HEK293 (cell line): Measurements from ENCODE around the gene CTNNBL1.

Experiments used
- CTCF ChIA-PET: fragments of 350-600 bp; formaldehyde crosslinking; extraction: SDS; loops from one replicate; lab custom pipeline; 2021; ENCODE audit warnings: antibody characterized with exemption; lab: Yijun Ruan, JAX
- POLR2A ChIA-PET: fragments of 300-600 bp; formaldehyde crosslinking; extraction: SDS; loops from one replicate; lab custom pipeline; 2020; ENCODE audit warnings: antibody characterized with exemption, inconsistent platforms; lab: Yijun Ruan, JAX
- H3K27ac ChIP-seq: fragments of 200-500 bp; sonication (Bioruptor generic); 2 replicates; pipeline ENCODE4 v1.5.1; 2014; ENCODE audit warnings: low read depth, low read length, control low read depth, inconsistent platforms; ENCODE audit errors: extremely low read depth
- H3K36me3 ChIP-seq, 2 experiments: fragments of 200-500 bp in 1 of 2; sonication (Bioruptor generic) in 1 of 2; 1 replicate in 1 of 2; 2 replicates in 1 of 2; pipeline ENCODE4 v1.5.1; 2014 to 2017; ENCODE audit warnings: inconsistent platforms in 2 of 2, low read length in 2 of 2; ENCODE audit not compliant: control insufficient read depth in 2 of 2, insufficient read depth in 1 of 2
- H3K4me1 ChIP-seq: fragments of 200-500 bp; sonication (Bioruptor generic); 2 replicates; pipeline ENCODE4 v1.5.1; 2014; ENCODE audit warnings: mild to moderate bottlenecking, low read length, inconsistent platforms; ENCODE audit not compliant: control insufficient read depth, insufficient read depth
- H3K4me3 ChIP-seq: 2 replicates; pipeline ENCODE4 v1.5.1; 2011; ENCODE audit warnings: low read depth, mild to moderate bottlenecking, control low read depth, low read length, moderate library complexity
- H3K9me3 ChIP-seq: fragments of 200-500 bp; sonication (Bioruptor generic); 2 replicates; pipeline ENCODE4 v1.5.1; 2014; ENCODE audit warnings: low read depth, low read length, inconsistent platforms; ENCODE audit not compliant: control insufficient read depth, insufficient read depth
- GLIS2 ChIP-seq: fragments of 450-650 bp; formaldehyde crosslinking; IDR thresholded peaks from 2 replicates; pipeline ENCODE4 v1.5.1; 2016; ENCODE audit warnings: missing biosample characterization, missing genetic modification characterization
- HIC1 ChIP-seq: fragments of 450-650 bp; formaldehyde crosslinking; IDR thresholded peaks from 2 replicates; pipeline ENCODE4 v1.5.1; 2016; ENCODE audit warnings: missing biosample characterization, missing genetic modification characterization
- KLF1 ChIP-seq: fragments of 450-650 bp; formaldehyde crosslinking; IDR thresholded peaks from 2 replicates; pipeline ENCODE4 v1.5.1; 2016; ENCODE audit warnings: missing biosample characterization, missing genetic modification characterization
- KLF7 ChIP-seq: fragments of 450-650 bp; formaldehyde crosslinking; IDR thresholded peaks from 2 replicates; pipeline ENCODE4 v1.5.1; 2016; ENCODE audit warnings: missing biosample characterization, missing genetic modification characterization, borderline replicate concordance
- KLF8 ChIP-seq: fragments of 450-650 bp; formaldehyde crosslinking; IDR thresholded peaks from 2 replicates; pipeline ENCODE4 v1.5.1; 2016; ENCODE audit warnings: missing biosample characterization, missing genetic modification characterization
- SETDB1 ChIP-seq: IDR thresholded peaks from one replicate; pipeline ENCODE4 v1.6.1; 2017; ENCODE audit warnings: mild to moderate bottlenecking, low read length, moderate library complexity, mixed read lengths; ENCODE audit not compliant: insufficient read length
- SP2 ChIP-seq: fragments of 450-650 bp; formaldehyde crosslinking; IDR thresholded peaks from 2 replicates; pipeline ENCODE4 v1.5.1; 2016; ENCODE audit warnings: missing biosample characterization, missing genetic modification characterization
- SP3 ChIP-seq: fragments of 450-650 bp; formaldehyde crosslinking; IDR thresholded peaks from 2 replicates; pipeline ENCODE4 v1.5.1; 2016; ENCODE audit warnings: missing biosample characterization, missing genetic modification characterization
- ZBTB17 ChIP-seq: fragments of 450-650 bp; formaldehyde crosslinking; IDR thresholded peaks from 2 replicates; pipeline ENCODE4 v1.5.1; 2016; ENCODE audit warnings: missing biosample characterization, missing genetic modification characterization
- ZNF175 ChIP-seq: fragments of 450-650 bp; formaldehyde crosslinking; IDR thresholded peaks from 2 replicates; pipeline ENCODE4 v1.5.1; 2016; ENCODE audit warnings: missing biosample characterization, missing genetic modification characterization
- ZNF473 ChIP-seq: fragments of 450-650 bp; formaldehyde crosslinking; IDR thresholded peaks from 2 replicates; pipeline ENCODE4 v1.5.1; 2017; ENCODE audit warnings: missing biosample characterization, missing genetic modification characterization
- ZNF48 ChIP-seq: fragments of 450-650 bp; formaldehyde crosslinking; IDR thresholded peaks from 2 replicates; pipeline ENCODE4 v1.5.1; 2016; ENCODE audit warnings: missing biosample characterization, missing genetic modification characterization
- ZNF529 ChIP-seq: fragments of 450-650 bp; formaldehyde crosslinking; IDR thresholded peaks from 2 replicates; pipeline ENCODE4 v1.5.1; 2017; ENCODE audit warnings: missing genetic modification characterization, missing biosample characterization; ENCODE audit not compliant: insufficient replicate concordance
- ZNF561 ChIP-seq: fragments of 450-650 bp; IDR thresholded peaks from 2 replicates; pipeline ENCODE4 v1.5.1; 2018; ENCODE audit warnings: missing biosample characterization, missing genetic modification characterization, borderline replicate concordance
- ZNF585B ChIP-seq: fragments of 450-650 bp; formaldehyde crosslinking; IDR thresholded peaks from 2 replicates; pipeline ENCODE4 v1.5.1; 2016; ENCODE audit warnings: missing biosample characterization, missing genetic modification characterization
- ZNF600 ChIP-seq: fragments of 450-650 bp; formaldehyde crosslinking; IDR thresholded peaks from 2 replicates; pipeline ENCODE4 v1.5.1; 2016; ENCODE audit warnings: missing biosample characterization, missing genetic modification characterization
- ZNF658 ChIP-seq: fragments of 450-650 bp; formaldehyde crosslinking; IDR thresholded peaks from 2 replicates; pipeline ENCODE4; 2016; ENCODE audit warnings: missing biosample characterization, missing genetic modification characterization
- ZNF677 ChIP-seq: fragments of 450-650 bp; IDR thresholded peaks from 2 replicates; pipeline ENCODE4 v1.5.0; 2018; ENCODE audit warnings: missing biosample characterization, mild to moderate bottlenecking, missing genetic modification characterization, moderate library complexity
- ZNF791 ChIP-seq: fragments of 450-650 bp; formaldehyde crosslinking; IDR thresholded peaks from 2 replicates; pipeline ENCODE4 v1.5.1; 2016; ENCODE audit warnings: missing biosample characterization, missing genetic modification characterization
- ZNF837 ChIP-seq: fragments of 450-650 bp; formaldehyde crosslinking; IDR thresholded peaks from 2 replicates; pipeline ENCODE4 v1.5.1; 2016; ENCODE audit warnings: missing biosample characterization, missing genetic modification characterization
- TF ChIP-seq, protein P1 (sequence below): fragments of 450-650 bp; formaldehyde crosslinking; IDR thresholded peaks from 2 replicates; pipeline ENCODE4; 2016; ENCODE audit warnings: missing biosample characterization, missing genetic modification characterization
- TF ChIP-seq, protein P2 (sequence below): fragments of 450-650 bp; formaldehyde crosslinking; IDR thresholded peaks from 2 replicates; pipeline ENCODE4 v1.5.1; 2016; ENCODE audit warnings: missing biosample characterization, missing genetic modification characterization

CTNNBL1 gene

GRCh38 chr20:37914672-37915433 is 221.0 kb downstream of the CTNNBL1 start (continued):
- 0 out of 2 replicates have a peak, but pooled peaks have one; percentile 14 for TF ChIP-seq ZNF600 (tag by site-specific recombination)
- no peak for TF ChIP-seq KLF7 (tag by site-specific recombination)
- no peak for TF ChIP-seq SETDB1
- TF ChIP-seq, protein P1, sequence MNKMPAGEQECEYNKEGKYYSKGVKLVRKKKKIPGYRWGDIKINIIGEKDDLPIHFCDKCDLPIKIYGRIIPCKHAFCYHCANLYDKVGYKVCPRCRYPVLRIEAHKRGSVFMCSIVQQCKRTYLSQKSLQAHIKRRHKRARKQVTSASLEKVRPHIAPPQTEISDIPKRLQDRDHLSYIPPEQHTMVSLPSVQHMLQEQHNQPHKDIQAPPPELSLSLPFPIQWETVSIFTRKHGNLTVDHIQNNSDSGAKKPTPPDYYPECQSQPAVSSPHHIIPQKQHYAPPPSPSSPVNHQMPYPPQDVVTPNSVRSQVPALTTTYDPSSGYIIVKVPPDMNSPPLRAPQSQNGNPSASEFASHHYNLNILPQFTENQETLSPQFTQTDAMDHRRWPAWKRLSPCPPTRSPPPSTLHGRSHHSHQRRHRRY (tag by site-specific recombination) = no peak
- 0 out of 2 replicates have a peak, but pooled peaks have one; percentile 15 for TF ChIP-seq ZBTB17 (tag by site-specific recombination)
- TF ChIP-seq, protein P2, sequence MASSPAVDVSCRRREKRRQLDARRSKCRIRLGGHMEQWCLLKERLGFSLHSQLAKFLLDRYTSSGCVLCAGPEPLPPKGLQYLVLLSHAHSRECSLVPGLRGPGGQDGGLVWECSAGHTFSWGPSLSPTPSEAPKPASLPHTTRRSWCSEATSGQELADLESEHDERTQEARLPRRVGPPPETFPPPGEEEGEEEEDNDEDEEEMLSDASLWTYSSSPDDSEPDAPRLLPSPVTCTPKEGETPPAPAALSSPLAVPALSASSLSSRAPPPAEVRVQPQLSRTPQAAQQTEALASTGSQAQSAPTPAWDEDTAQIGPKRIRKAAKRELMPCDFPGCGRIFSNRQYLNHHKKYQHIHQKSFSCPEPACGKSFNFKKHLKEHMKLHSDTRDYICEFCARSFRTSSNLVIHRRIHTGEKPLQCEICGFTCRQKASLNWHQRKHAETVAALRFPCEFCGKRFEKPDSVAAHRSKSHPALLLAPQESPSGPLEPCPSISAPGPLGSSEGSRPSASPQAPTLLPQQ (tag by site-specific recombination) = no peak
- no peak for TF ChIP-seq ZNF561 (tag by site-specific recombination)
- no peak for TF ChIP-seq ZNF837 (tag by site-specific recombination)
- TF ChIP-seq ZNF658 (tag by site-specific recombination) = no peak
- no peak for TF ChIP-seq KLF8
- TF ChIP-seq ZNF48 = no peak
- no peak for TF ChIP-seq ZNF677

- Histone ChIP-seq H3K27ac (no peak overlapping the region), H3K36me3 (no peaks in the 10 kb centered on the region), H3K9me3 (no peaks in the 10 kb centered on the region), H3K4me1 (0 out of 2 replicates have a peak, but pooled peaks cover 3% of the 10 kb centered on the region), H3K4me3 (no peak overlapping the region)
- CTCF ChIA-PET = no interaction called here
- TF ChIP-seq ZNF529 (tag by site-specific recombination) (no peak), HIC1 (tag by site-specific recombination) (no peak), GLIS2 (tag by site-specific recombination) (no peak), ZNF791 (tag by site-specific recombination) (no peak), ZBTB17 (tag by site-specific recombination) (no peak), ZNF658 (tag by site-specific recombination) (no peak), ZNF585B (tag by site-specific recombination) (no peak), ZNF473 (no peak), ZNF175 (tag by site-specific recombination) (no peak), SP2 (tag by site-specific recombination) (no peak), KLF1 (tag by site-specific recombination) (no peak), SP3 (tag by site-specific recombination) (no peak)
- POLR2A ChIA-PET = no interaction called here
Observed at GRCh38 chr20:37915434-37915787, 221.6 kb downstream of the CTNNBL1 start.
